HG03060 (cell line): ENCODE results near the gene DNAH12.

ENCODE experiments used
- ATAC-seq: cut with Tn5 transposase; IDR thresholded peaks from one replicate; pipeline ENCODE4 v1.9.1; 2021; ENCODE audit warnings: low read depth, moderate number of reproducible peaks; ENCODE audit not compliant: unreplicated experiment

DNAH12 gene, protein sequence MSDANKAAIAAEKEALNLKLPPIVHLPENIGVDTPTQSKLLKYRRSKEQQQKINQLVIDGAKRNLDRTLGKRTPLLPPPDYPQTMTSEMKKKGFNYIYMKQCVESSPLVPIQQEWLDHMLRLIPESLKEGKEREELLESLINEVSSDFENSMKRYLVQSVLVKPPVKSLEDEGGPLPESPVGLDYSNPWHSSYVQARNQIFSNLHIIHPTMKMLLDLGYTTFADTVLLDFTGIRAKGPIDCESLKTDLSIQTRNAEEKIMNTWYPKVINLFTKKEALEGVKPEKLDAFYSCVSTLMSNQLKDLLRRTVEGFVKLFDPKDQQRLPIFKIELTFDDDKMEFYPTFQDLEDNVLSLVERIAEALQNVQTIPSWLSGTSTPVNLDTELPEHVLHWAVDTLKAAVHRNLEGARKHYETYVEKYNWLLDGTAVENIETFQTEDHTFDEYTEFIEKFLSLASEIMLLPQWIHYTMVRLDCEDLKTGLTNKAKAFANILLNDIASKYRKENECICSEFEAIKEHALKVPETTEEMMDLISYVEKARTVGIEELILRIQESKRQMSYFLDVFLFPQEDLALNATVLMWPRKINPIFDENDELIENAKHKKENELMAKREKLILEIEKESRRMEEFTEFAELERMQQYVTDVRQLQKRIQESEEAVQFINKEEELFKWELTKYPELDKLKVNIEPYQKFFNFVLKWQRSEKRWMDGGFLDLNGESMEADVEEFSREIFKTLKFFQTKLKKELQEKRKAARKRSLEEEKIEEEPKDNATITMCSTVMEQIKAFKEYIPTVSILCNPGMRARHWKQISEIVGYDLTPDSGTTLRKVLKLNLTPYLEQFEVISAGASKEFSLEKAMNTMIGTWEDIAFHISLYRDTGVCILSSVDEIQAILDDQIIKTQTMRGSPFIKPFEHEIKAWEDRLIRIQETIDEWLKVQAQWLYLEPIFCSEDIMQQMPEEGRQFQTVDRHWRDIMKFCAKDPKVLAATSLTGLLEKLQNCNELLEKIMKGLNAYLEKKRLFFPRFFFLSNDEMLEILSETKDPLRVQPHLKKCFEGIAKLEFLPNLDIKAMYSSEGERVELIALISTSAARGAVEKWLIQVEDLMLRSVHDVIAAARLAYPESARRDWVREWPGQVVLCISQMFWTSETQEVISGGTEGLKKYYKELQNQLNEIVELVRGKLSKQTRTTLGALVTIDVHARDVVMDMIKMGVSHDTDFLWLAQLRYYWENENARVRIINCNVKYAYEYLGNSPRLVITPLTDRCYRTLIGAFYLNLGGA (N-terminal part only)

DNA sequence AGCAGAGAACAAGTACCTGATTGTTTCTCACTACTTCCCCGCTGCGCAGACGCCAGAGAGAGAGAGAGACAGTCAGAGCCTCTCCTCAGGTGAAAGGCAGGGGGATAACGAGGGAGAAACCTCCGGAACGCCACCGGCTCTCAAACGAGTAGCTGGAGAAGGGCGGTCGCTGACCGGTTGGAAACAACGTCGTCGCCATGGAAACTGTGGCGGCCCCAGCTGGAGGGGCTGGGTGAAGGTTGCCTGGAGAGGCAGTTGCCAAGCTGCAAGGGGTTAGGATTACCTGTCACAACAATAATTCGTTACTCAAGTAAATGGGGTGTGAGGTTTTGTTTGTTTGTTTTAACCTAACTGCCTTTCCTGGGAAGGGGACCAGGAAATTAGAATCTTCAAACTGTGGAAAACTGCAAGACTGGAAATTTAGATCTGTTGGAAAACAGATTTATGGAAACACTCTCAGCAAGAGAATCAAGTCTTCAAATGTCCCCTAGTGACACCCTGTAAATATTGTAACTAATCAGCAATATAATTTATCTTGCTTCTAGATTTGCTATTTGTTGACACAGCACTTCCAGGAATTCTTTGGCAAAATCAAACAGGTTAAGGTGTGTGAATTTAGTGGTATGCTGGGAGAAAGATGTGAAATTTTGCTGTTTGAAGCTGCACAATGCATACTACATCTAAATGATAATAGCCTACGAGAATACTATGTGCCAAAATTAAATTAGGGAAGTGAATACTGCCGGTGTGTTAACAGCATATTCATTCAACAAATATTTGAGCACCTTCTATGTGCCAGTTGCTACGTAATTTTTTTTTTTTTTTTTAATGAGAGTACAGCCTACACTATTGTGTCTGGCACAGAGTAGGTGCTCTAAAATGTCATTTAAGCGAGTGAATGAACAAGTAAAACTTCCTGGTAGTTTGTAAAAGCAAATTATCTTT is at the start of gene DNAH12:
Gene DNAH12, minus strand, starts transcription at position 164 of the 945 bp plus-strand sequence. CDS start 1,474 bp downstream, outside the sequence.
- no peak for ATAC-seq

DNA sequence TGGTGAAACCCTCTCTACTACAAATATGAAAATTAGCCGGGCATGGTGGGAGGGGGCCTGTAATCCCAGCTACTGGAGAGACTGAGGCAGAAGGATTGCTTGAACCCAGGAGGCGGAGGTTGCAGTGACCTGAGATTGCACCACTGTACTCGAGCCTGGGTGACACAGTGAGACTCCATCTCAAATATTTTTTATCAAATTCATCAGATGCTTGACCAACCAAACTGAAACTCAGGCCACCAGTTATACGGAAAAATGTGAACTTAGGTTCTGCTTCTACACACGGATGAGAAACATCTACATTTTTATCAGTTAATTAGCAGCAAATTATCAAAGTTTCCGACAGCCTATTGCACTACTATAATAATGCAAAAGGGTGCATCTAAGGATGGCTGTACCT is 48.2 kb upstream of the DNAH12 start:
- no peak for ATAC-seq

DNA sequence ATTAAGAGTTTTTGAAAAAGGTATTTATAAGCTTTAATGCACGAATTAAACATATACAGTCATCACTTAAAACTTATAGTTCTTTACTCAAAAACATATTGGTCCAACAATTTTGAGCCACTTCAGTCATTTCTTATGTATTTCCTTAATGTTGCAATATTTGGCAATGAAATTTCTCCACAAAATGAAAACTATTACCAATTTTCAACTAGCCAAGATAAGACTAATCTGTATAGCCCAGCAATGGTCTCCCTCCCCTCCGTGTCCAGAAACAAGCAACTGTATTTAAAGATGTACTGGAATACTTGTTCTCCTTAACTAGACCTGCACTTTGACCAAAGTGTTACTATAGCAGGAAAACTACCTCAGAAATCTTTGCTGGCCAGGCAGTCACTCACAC is 43.8 kb upstream of the DNAH12 start:
- no peak for ATAC-seq

DNA sequence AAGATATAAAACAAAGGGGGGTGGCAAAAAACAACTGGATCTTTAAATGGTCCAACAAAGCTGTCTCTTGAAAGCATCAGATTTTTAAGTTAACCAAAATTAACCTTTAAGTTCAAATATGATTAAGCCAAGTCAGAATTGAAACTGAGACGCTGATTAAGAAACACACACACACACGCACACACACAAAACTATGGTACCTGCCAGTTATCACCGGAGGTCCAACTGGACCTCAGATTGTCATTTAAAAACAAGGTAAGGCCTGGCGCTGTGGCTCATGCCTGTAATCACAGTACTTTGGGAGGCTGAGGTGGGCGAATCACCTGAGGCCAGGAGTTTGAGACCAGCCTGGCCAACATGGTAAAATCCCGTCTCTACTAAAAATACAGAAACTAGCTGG is 42.6 kb upstream of the DNAH12 start:
- no peak for ATAC-seq

DNA sequence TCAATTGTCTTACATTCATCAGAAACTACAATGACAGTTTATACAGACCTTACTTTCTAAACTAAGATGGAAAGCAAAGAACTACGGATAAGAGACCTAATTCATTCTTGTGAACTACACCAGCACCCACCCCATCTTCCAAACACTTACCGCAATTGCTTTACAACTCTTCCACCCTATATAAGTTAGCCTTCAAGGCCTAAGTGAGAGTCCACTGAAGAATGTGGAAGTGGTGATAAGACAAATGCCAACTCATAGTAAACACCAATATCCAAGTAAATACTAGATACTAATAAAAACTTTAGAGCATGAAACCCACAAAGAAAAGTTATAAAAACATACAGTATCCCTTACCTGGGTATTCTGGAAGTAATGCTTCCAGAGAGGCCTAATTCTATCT is 39.4 kb upstream of the DNAH12 start:
- ATAC-seq: no peak

DNA sequence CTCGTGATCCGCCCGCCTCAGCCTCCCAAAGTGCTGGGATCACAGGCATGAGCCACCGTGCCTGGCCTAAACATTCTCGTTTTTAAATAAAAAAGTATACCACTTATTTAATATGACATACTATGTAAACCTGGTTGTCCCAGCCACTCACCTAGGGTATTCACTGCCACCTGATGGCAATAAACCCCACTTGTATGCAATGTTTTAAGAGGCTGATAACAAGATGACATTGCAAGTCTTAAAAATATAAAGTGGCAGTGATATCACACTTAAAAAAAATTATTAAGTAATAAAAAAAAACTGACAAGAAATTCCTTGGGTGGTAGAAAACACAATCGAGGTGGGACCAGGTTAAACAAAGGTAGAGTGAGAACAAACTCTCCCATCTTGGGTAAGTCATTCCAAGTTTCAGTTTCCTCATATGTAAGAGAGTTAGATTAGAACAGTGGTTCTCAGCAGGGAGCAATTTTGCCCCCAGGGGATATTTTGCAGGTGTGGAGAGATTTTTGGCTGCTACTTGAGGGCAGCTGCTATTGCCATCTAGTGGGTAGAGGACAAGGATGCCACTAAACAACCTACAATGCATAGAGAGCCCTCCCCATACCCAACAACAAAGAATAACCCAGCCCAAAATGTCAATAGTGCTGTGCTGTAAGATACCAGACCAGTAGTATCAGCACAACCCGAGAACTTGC is 38.5 kb upstream of the DNAH12 start:
- ATAC-seq: no peak

DNA sequence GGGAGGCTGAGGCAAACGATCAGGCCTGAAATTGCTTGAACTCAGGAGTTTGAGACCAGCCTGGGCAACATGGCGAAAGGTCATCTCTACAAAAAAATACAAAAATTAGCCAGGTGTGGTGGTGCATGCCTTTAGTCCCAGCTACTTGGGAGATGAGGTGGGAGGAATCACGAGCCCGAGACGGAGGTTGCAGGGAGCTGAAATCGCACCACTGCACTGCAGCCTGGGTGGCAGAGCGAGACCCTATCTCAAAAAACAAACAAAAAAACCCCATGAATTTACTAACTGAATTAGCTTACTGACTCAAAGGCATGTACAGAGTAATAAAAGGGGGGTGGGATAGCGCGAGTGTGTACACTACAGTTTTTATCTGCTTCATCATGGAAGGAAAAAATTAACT is 33.7 kb upstream of the DNAH12 start:
- ATAC-seq: no peak

DNA sequence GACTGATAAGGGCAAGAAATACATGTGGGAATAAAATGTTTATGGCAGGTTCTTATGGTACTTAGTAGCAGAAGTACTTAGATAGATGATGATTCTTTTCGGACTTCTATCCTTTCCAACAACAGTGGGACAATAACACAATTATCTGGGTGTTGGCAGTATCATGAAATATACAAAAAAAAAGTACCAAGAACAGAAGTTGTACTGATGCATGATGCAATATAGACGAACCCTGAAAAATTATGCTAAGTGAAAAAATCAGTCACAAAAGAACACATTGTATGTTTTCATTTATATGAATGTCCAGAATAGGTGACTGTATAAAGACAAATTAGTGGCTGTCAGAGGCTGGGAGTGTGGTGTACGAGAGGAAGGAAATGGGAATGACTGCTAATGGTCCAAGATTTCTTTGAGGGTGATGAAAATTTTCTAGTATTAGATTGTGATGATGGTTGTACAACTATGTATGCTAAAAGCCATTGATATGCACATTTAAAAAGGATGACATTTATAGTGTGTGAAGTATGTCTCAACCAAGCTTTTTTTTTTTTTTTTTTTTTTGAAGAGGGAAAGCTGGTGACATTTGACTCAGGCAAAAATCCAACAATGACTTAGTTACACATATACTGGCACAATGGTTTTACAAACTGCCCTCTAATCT is 32.0 kb upstream of the DNAH12 start:
- no peak for ATAC-seq

DNA sequence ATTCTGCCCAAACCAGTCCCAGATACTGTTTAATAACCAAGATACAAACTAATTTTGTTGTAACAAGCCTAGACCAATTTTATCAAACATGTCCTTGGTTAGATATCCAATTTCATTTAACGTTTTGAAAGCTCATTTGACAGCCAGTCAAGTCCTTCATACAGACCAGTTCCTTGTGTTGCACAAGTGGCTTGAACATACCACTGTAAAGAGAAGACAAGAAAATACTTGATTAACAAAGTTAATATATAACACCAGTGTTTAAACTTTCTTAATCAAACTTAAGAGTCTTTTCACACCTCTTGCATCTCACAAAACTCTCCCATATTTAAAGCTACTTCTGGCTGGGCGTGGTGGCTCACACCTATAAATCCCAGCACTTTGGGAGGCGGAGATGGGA is 28.0 kb upstream of the DNAH12 start:
- no peak for ATAC-seq

DNA sequence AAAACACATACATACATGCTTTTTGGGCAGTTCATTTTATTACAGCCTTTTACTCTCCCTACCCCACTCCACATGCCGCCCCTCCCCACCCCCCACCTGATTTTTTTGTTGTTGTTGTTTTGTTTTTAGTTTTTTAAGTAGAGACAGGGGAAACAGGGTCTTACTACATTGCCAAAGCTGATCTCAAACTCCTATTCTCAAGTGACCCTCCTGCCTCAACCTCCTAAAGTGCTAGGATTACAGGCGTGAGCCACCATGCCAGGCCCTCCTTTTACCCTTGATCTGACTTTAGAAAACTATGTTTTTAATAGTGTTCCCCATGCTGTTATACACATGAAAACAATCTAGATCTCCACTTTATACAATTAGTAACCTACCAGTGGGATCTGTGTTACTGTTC is 26.7 kb upstream of the DNAH12 start:
- ATAC-seq: no peak

DNA sequence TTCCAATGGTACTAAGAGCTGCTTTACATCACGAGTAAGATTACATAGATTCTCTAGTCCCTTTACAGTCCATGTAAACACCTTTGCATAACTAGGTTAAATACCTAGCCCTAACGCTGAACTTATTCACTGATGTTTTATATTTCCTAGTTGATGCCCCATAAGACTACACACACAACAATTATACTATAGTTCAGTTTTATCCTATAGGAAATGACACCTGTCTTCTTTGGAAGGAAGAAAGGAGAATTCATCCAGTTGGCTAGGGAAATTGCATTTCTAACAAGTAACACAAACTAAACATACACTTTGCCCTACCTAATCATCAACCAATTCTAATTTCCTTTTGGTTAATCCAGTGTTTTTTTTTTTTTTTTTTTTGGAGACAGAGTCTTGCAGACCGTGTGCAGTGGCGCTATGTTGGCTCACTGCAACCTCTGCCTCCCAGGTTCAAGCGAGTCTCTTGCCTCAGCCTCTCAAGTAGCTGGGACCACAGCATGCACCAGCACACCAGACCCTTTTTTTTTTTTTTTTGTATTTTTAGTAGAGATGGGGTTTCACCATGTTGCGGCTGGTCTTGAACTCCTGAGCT is 25.8 kb upstream of the DNAH12 start:
- no peak for ATAC-seq

DNA sequence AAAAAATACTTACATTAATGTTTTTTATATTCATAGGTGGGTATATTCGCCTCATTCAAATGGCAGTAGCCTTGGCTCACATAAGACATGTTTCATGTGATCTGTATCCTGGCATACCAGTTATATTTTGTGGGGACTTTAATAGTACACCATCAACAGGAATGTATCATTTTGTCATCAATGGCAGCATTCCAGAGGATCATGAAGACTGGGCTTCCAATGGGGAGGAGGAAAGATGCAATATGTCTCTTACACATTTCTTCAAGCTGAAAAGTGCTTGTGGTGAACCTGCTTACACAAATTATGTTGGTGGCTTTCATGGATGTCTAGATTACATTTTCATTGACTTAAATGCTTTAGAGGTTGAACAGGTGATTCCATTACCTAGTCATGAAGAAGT is 15.4 kb upstream of the DNAH12 start:
- ATAC-seq: no peak

DNA sequence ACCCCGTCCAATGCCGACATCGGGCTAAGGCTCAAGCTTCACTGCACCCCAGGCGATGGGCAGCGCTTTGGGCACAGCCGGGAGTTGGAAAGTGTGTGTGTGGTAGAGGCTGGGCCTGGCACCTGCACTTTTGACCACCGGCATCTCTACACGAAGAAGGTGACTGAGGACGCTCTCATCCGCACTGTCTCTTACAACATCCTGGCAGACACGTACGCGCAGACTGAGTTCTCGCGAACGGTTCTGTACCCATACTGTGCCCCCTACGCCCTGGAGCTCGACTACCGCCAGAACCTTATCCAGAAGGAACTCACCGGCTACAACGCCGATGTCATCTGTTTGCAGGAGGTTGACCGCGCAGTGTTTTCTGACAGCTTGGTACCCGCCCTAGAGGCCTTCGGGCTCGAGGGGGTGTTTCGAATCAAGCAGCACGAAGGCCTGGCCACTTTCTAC is 13.0 kb upstream of the DNAH12 start:
- no peak for ATAC-seq

DNA sequence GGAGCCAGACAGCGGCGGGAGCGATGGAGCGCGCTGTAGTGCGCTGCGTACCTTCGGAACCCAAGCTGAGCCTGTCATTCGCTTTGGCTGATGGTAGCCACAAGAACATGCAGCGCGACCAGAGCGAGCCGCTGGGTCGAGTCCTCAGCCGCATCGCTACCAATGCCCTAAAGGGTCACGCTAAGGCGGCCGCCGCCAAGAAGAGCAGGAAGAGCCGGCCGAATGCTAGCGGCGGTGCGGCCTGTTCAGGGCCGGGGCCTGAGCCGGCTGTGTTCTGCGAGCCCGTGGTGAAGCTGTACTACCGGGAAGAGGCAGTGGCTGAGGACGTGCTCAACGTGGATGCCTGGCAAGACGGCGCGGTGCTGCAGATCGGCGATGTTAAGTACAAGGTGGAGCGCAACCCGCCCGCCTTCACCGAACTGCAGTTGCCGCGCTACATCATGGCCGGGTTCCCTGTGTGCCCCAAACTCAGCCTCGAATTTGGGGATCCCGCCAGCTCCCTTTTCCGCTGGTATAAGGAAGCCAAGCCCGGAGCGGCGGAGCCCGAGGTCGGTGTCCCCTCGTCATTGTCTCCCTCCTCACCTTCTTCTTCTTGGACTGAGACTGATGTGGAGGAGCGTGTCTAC is 12.4 kb upstream of the DNAH12 start:
- ATAC-seq: peak; percentile 9

DNA sequence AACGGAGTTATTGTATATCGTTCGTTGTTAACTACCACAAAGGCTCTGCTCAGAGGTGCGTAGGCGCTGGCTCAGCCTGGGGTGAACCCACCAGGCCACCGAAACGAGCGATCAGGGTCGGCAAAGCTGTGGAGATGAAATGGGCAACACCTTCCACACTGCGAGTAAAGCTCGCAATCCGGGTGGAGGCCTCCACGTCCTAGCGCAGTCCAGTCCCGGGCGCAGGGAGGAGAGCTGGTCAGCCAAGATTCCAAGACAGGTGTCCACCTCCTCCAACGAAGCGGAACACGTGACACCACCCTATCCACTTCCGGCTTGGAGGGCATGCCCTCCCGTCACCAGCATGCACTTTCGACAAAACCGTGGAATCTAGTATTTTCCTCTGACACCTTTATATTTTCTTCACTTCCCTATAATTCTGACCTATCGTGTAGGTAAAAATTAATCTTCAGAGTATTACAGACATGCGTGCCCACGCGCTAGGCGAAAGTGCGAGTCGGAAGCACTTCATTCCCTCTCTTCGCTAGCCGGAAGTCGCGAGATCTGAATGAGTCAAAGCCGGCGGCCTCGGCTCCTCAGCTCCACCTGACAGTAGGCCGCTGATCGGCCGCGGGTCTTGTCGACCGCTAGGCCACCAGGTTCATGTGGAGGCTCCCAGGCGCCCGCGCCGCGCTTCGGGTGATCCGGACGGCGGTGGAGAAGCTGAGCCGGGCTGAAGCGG is 11.8 kb upstream of the DNAH12 start, which contains the start of gene PDE12:
Gene PDE12, plus strand, starts transcription at position 537 of the 721 bp plus-strand sequence. Its CDS starts 106 bp downstream, at position 643.
- peak; percentile 54 for ATAC-seq

DNA sequence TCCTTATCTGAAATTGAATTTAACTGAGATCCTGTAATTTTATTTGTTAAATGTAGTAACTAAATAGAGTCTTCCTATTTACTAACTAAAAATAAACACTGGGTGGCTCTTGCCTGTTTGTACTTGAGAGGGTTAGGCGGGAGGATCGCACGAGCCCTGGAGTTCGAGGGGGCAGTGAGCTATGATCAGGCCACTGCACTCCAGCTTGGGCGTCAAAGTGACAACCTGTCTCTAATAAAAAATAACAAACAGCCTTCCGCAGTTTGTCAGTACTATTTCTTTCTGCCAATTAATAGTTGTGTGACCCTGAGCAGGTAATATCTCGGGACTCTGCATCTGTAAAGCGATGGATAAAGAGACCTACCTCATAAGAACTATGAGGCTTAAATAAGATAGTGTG is 11.2 kb upstream of the DNAH12 start:
- ATAC-seq: no peak

DNA sequence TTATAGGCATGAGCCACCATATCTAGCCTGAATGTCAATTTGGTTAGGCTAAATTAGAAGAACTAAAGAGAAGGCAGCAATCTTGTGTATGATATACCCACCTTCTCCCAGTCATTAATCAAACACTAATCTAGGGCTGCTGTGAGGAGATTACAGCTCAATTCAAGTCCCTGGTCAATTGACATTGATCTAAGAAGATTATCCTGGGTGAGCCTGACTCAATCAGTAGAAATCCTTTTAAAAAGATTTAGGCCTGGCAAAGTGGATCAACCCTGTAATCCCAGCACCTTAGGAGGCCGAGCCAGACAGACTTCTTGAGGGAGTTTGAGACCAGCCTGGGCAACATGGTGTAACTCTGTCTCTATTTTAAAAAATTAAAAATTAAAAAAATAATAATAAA is 2.5 kb upstream of the DNAH12 start:
- no peak for ATAC-seq
